Endothelial cell (in vitro differentiated cells): ENCODE measurements around the gene WDR4. TPM values are rescaled to one million over a fixed set of nuclear protein-coding genes. Genes with fewer than 3 reads are reported as not detected.
"Not testable (repeated sequence)": the region's sequence is repeated elsewhere in the genome, so short reads cannot be mapped to it uniquely, and the experiment has no call there.

Experiments
- DNase-seq: peaks from one replicate; pipeline ENCODE4 v3.0.0; 2021; ENCODE audit warnings: low spot score
- H3K27ac Mint-ChIP-seq: one replicate; pipeline ENCODE4 v1.8.0; 2021; ENCODE audit warnings: mixed read lengths, inconsistent platforms; ENCODE audit not compliant: unreplicated experiment
- H3K27me3 Mint-ChIP-seq: one replicate; pipeline ENCODE4 v1.8.0; 2021; ENCODE audit warnings: mild to moderate bottlenecking, moderate library complexity, mixed read lengths, inconsistent platforms; ENCODE audit not compliant: unreplicated experiment
- H3K36me3 Mint-ChIP-seq: one replicate; pipeline ENCODE4 v1.8.0; 2021; ENCODE audit warnings: mild to moderate bottlenecking, low read depth, mixed read lengths, inconsistent platforms; ENCODE audit not compliant: unreplicated experiment
- H3K4me1 Mint-ChIP-seq: one replicate; pipeline ENCODE4 v1.8.0; 2021; ENCODE audit warnings: mild to moderate bottlenecking, mixed read lengths, inconsistent platforms; ENCODE audit not compliant: unreplicated experiment
- H3K4me3 Mint-ChIP-seq: one replicate; pipeline ENCODE4 v1.8.0; 2021; ENCODE audit warnings: mild to moderate bottlenecking, mixed read lengths, inconsistent platforms; ENCODE audit not compliant: unreplicated experiment
- H3K9me3 Mint-ChIP-seq: one replicate; pipeline ENCODE4 v1.8.0; 2021; ENCODE audit warnings: mixed read lengths, inconsistent platforms; ENCODE audit not compliant: unreplicated experiment
- CTCF ChIP-seq: fragments of 200-600 bp; sonication (generic); IDR thresholded peaks from one replicate; pipeline ENCODE4 v1.5.0; 2021; ENCODE audit warnings: antibody characterized with exemption; ENCODE audit not compliant: unreplicated experiment
- total RNA-seq: library from RNA; stranded (reverse); fragmentation: NEBNext Ultra II Directional; extraction: Animal tissue kit (Norgen Biotek cat#: 25700); gene quantifications from one replicate; pipeline ENCODE4 v1.2.1, GENCODE V29; 2021; ENCODE audit not compliant: unreplicated experiment

The WDR4 gene
- total RNA-seq, 1 donor from 2014 or later: 14.3 TPM

- no peaks in the 10 kb centered on the region for H3K9me3 Mint-ChIP-seq
Measured at GRCh38 chr21:42815217-42815616, 64.1 kb downstream of the WDR4 start.

GRCh38 chr21:42812528-42813241 is 66.7 kb downstream of the WDR4 start:
- Mint-ChIP-seq H3K4me1 (peaks cover 18% of the 10 kb centered on the region), H3K27ac (peak overlapping the region; percentile 62)
- not testable (repeated sequence) for H3K36me3 Mint-ChIP-seq, H3K9me3 Mint-ChIP-seq, H3K27me3 Mint-ChIP-seq, DNase-seq, H3K4me3 Mint-ChIP-seq

More at GRCh38 chr21:42815217-42815616, 64.1 kb downstream of the WDR4 start:
- Mint-ChIP-seq H3K27me3 (peaks cover 4% of the 10 kb centered on the region), H3K27ac (no peak overlapping the region), H3K4me1 (peaks cover 14% of the 10 kb centered on the region), H3K36me3 (peaks cover 4% of the 10 kb centered on the region), H3K4me3 (no peak overlapping the region)
- DNase-seq: no peak
- no peak for TF ChIP-seq CTCF

GRCh38 chr21:42811960-42812359 is 67.4 kb downstream of the WDR4 start:
- no peak for DNase-seq
- H3K4me3 Mint-ChIP-seq: no peak overlapping the region
- H3K36me3 Mint-ChIP-seq: peaks cover 4% of the 10 kb centered on the region
- H3K9me3 Mint-ChIP-seq: no peaks in the 10 kb centered on the region
- TF ChIP-seq CTCF: no peak
- H3K27ac Mint-ChIP-seq: peak overlapping the region; percentile 62
- H3K27me3 Mint-ChIP-seq: peaks cover 4% of the 10 kb centered on the region
- H3K4me1 Mint-ChIP-seq: peaks cover 25% of the 10 kb centered on the region

- no peak overlapping the region for H3K4me3 Mint-ChIP-seq
Measured at GRCh38 chr21:42809577-42810475, 69.5 kb downstream of the WDR4 start.

GRCh38 chr21:42809171-42809570 is 70.2 kb downstream of the WDR4 start:
- H3K27me3 Mint-ChIP-seq: no peaks in the 10 kb centered on the region
- H3K9me3 Mint-ChIP-seq: no peaks in the 10 kb centered on the region
- no peak for TF ChIP-seq CTCF
- H3K4me1 Mint-ChIP-seq: peaks cover 41% of the 10 kb centered on the region
- H3K4me3 Mint-ChIP-seq: no peak overlapping the region
- H3K27ac Mint-ChIP-seq: no peak overlapping the region
- no peak for DNase-seq
- H3K36me3 Mint-ChIP-seq: no peaks in the 10 kb centered on the region

More at GRCh38 chr21:42809577-42810475, 69.5 kb downstream of the WDR4 start:
- Mint-ChIP-seq H3K36me3 (no peaks in the 10 kb centered on the region), H3K9me3 (no peaks in the 10 kb centered on the region), H3K27me3 (no peaks in the 10 kb centered on the region), H3K4me1 (peaks cover 40% of the 10 kb centered on the region), H3K27ac (no peak overlapping the region)
- DNase-seq: no peak
- TF ChIP-seq CTCF: no peak
